Measurements from ENCODE around the gene SH2D1A. TPM values are rescaled to one million over a fixed set of nuclear protein-coding genes. Genes with fewer than 3 reads are reported as not detected.

The SH2D1A gene
- polyA plus RNA-seq, 1 donor (not counting 4 experiments of a cell fraction or from before 2014, with no cell fraction given): 0.04 TPM

GRCh38 chrX:124358800-124359383 is 12.5 kb downstream of the SH2D1A start:
- no peak overlapping the region for H3K9ac ChIP-seq (ENCODE audit: control insufficient read depth, extremely low read depth, insufficient read depth, low read length)
- no peaks in the 10 kb centered on the region for H3K36me3 ChIP-seq (ENCODE audit: control insufficient read depth in 2 of 2, extremely low read depth in 1 of 2, insufficient read depth in 2 of 2, low read length in 2 of 2)
- no peaks in the 10 kb centered on the region for H3K9me3 ChIP-seq (ENCODE audit: control insufficient read depth, low read depth, low read length)
- H3K27ac ChIP-seq (ENCODE audit: control insufficient read depth, insufficient read depth, low read length): no peak overlapping the region
- H3K4me1 ChIP-seq (ENCODE audit: control insufficient read depth, extremely low read depth, insufficient read depth, low read length): no peaks in the 10 kb centered on the region
- H3K4me3 ChIP-seq (ENCODE audit: control insufficient read depth in 2 of 3, extremely low read depth in 1 of 3, insufficient read depth in 2 of 3, low read depth in 1 of 3, low read length in 3 of 3): no peak overlapping the region
- FAIRE-seq (no peak), DNase-seq (ENCODE audit: low read depth, low spot score) (no peak)
- no peak for TF ChIP-seq EZH2 (IDR thresholded peaks at IDR 0.05; ENCODE audit: low read length)
- no peak for TF ChIP-seq CTCF (optimal IDR thresholded peaks at IDR 0.05 in 1 of 3, IDR thresholded peaks at IDR 0.05 in 1 of 3, conservative IDR thresholded peaks at IDR 0.05 in 1 of 3; ENCODE audit: extremely low read depth in 1 of 3, insufficient read depth in 2 of 3, low read length in 3 of 3)
- no peaks in the 10 kb centered on the region for H3K27me3 ChIP-seq (ENCODE audit: control insufficient read depth, extremely low read depth, insufficient read depth, low read length)
- no peak overlapping the region for H2AFZ ChIP-seq (ENCODE audit: control insufficient read depth, low read length)
- dilution Hi-C loops (cut with MboI; ENCODE audit: extremely low pct_ligation_motif_present, low sequenced_read_pairs): no loop called here
- H3K9me1 ChIP-seq (ENCODE audit: control insufficient read depth, extremely low read depth, insufficient read depth, low read length): no peaks in the 10 kb centered on the region
- no peaks in the 10 kb centered on the region for H4K20me1 ChIP-seq (ENCODE audit: control insufficient read depth, extremely low read depth, insufficient read depth, low read length)
- no peaks in the 10 kb centered on the region for H3K79me2 ChIP-seq (ENCODE audit: control insufficient read depth, insufficient read depth, low read length)
- no peak overlapping the region for H3K4me2 ChIP-seq (ENCODE audit: control insufficient read depth, extremely low read depth, insufficient read depth, low read depth, low read length)

DNA sequence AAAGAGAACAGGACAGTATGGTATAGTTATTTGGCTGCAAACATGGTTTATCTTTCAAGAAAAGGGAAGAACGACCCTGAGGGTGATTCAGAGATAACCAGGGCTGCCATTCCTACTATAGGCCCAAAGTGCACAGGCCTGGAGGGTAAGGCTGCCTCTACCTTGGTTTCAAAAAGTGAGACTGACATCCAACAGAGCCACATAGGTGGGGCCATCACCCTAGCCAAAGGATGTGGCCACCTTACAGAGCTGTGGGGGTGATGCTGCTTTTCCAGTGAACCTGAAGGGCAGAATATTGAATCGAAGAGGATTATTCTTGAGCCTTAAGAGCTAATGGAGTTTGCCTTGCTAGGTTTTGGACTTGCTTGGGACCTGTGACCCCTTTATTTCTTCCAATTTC is 15.7 kb downstream of the SH2D1A start:
- H3K4me3 ChIP-seq (ENCODE audit: control insufficient read depth in 2 of 3, extremely low read depth in 1 of 3, insufficient read depth in 2 of 3, low read depth in 1 of 3, low read length in 3 of 3): no peak overlapping the region
- H3K4me2 ChIP-seq (ENCODE audit: control insufficient read depth, extremely low read depth, insufficient read depth, low read depth, low read length): no peak overlapping the region
- H3K27me3 ChIP-seq (ENCODE audit: control insufficient read depth, extremely low read depth, insufficient read depth, low read length): no peaks in the 10 kb centered on the region
- no peak for FAIRE-seq
- H3K9ac ChIP-seq (ENCODE audit: control insufficient read depth, extremely low read depth, insufficient read depth, low read length): no peak overlapping the region
- H3K36me3 ChIP-seq (ENCODE audit: control insufficient read depth in 2 of 2, extremely low read depth in 1 of 2, insufficient read depth in 2 of 2, low read length in 2 of 2): no peaks in the 10 kb centered on the region
- no peak for TF ChIP-seq EZH2 (IDR thresholded peaks at IDR 0.05; ENCODE audit: low read length)
- no peak for TF ChIP-seq CTCF (optimal IDR thresholded peaks at IDR 0.05 in 1 of 3, IDR thresholded peaks at IDR 0.05 in 1 of 3, conservative IDR thresholded peaks at IDR 0.05 in 1 of 3; ENCODE audit: extremely low read depth in 1 of 3, insufficient read depth in 2 of 3, low read length in 3 of 3)
- DNase-seq (ENCODE audit: low read depth, low spot score): no peak
- dilution Hi-C loops (cut with MboI; ENCODE audit: extremely low pct_ligation_motif_present, low sequenced_read_pairs): no loop called here
- H3K4me1 ChIP-seq (ENCODE audit: control insufficient read depth, extremely low read depth, insufficient read depth, low read length): no peaks in the 10 kb centered on the region
- H3K79me2 ChIP-seq (ENCODE audit: control insufficient read depth, insufficient read depth, low read length): no peaks in the 10 kb centered on the region
- no peaks in the 10 kb centered on the region for H3K9me3 ChIP-seq (ENCODE audit: control insufficient read depth, low read depth, low read length)
- no peaks in the 10 kb centered on the region for H4K20me1 ChIP-seq (ENCODE audit: control insufficient read depth, extremely low read depth, insufficient read depth, low read length)
- H3K27ac ChIP-seq (ENCODE audit: control insufficient read depth, insufficient read depth, low read length): no peak overlapping the region
- no peak overlapping the region for H2AFZ ChIP-seq (ENCODE audit: control insufficient read depth, low read length)
- no peaks in the 10 kb centered on the region for H3K9me1 ChIP-seq (ENCODE audit: control insufficient read depth, extremely low read depth, insufficient read depth, low read length)
